T-helper 2 cell treated with Interferon-gamma antibody and Interleukin-4, amounts not matched to agents 5 μg/mL and 100 μg/mL, for 36 hours (primary cell): Measurements from ENCODE around the gene C2orf42.
"Not testable (repeated sequence)": the region's sequence is repeated elsewhere in the genome, so short reads cannot be mapped to it uniquely, and the experiment has no call there.

Experiments
- DNase-seq: peaks from one replicate; pipeline ENCODE4 v3.0.0; 2021; ENCODE audit warnings: low spot score
- H3K27ac Mint-ChIP-seq: one replicate; pipeline ENCODE4 v1.8.0; 2021; ENCODE audit warnings: mild to moderate bottlenecking, mixed read lengths
- H3K27me3 Mint-ChIP-seq: one replicate; pipeline ENCODE4 v1.8.0; 2021; ENCODE audit warnings: low read depth, mixed read lengths
- H3K36me3 Mint-ChIP-seq: one replicate; pipeline ENCODE4 v1.8.0; 2021; ENCODE audit warnings: low read depth, mixed read lengths
- H3K4me1 Mint-ChIP-seq: one replicate; pipeline ENCODE4 v1.8.0; 2021; ENCODE audit warnings: low read depth, mixed read lengths
- H3K4me3 Mint-ChIP-seq: one replicate; pipeline ENCODE4 v1.8.0; 2022; ENCODE audit warnings: mild to moderate bottlenecking, moderate library complexity, mixed read lengths
- H3K9me3 Mint-ChIP-seq: one replicate; pipeline ENCODE4 v1.8.0; 2021; ENCODE audit warnings: mixed read lengths

Gene C2orf42

GRCh38 chr2:70132244-70133126, 58.3 kb downstream of the C2orf42 start:
- peaks cover under 1% of the 10 kb centered on the region for H3K36me3 Mint-ChIP-seq
- H3K27me3 Mint-ChIP-seq, result no peaks in the 10 kb centered on the region
- H3K4me1 Mint-ChIP-seq, result peaks cover 63% of the 10 kb centered on the region
- peak overlapping the region; percentile 98 for H3K27ac Mint-ChIP-seq
- H3K4me3 Mint-ChIP-seq, result peak overlapping the region; percentile 88
- DNase-seq, result no peak
- peaks cover 2% of the 10 kb centered on the region for H3K9me3 Mint-ChIP-seq

GRCh38 chr2:70131344-70132143, 59.3 kb downstream of the C2orf42 start:
- H3K36me3 Mint-ChIP-seq, H3K27me3 Mint-ChIP-seq, H3K9me3 Mint-ChIP-seq, DNase-seq: not testable (repeated sequence)
- Mint-ChIP-seq H3K4me3 (peak overlapping the region; percentile 75), H3K4me1 (peaks cover 65% of the 10 kb centered on the region), H3K27ac (peak overlapping the region; percentile 89)

DNA sequence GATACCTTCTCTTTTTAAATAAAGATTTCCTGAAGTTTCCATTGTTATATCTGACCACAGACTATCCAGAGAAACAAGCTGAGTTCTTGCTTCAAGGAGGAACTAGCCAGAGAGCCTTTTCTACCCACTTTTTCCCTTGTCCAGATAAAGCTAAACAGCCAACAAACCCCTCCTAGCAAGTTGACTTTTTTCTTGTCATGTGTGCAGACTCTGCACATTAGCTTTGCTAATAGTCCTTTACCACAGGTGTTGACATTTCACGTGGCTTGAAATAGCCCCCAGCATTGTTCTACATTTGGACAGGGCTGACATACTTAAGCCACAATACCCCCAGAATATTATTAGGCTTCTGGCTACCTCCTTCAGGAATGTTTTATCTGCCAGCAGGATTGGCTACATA, 62.8 kb downstream of the C2orf42 start:
- no peak overlapping the region for H3K4me3 Mint-ChIP-seq
- no peaks in the 10 kb centered on the region for H3K27me3 Mint-ChIP-seq
- no peak for DNase-seq
- H3K4me1 Mint-ChIP-seq, result peaks cover 63% of the 10 kb centered on the region
- peak overlapping the region; percentile 38 for H3K27ac Mint-ChIP-seq
- no peaks in the 10 kb centered on the region for H3K36me3 Mint-ChIP-seq
- no peaks in the 10 kb centered on the region for H3K9me3 Mint-ChIP-seq

DNA sequence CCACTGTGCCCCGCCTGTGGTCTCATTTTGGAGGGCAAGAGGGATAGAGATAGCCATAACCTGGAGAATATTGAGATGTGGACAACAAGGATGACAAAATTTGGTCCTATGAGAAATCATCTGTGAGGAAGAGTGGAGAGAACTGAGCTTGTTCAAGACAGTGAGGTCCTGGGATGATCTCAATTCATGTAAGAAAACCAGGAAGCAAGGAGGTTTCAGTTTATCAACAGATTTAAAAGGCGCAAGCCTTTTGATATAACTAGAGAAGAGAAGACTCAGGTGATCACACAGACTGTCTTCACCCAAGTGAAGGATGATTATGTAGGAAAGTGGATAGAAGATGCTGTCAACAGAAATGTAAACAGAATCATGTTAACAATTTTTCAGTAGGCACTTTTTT, 64.4 kb downstream of the C2orf42 start:
- Mint-ChIP-seq H3K27me3 (no peaks in the 10 kb centered on the region), H3K36me3 (no peaks in the 10 kb centered on the region)

DNA sequence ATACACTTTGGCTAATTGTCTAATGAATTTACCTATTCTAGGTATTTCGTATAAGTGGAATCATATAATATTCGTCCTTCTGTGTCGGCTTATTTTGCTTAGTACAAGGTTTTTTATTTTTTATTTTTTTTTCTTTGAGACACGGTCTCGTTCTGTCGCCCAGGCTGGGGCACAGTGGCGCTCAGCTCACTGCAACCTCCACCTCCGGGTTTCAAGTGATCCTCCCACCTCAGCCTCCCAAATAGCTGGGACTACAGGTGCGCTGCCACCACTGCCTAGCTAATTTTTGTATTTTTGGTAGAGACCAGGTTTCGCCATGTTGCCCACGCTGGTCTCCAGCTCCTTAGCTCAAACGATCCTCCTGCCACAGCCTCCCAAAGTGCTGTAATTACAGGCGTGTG, 65.3 kb downstream of the C2orf42 start:
- Mint-ChIP-seq H3K27ac (peak overlapping the region; percentile 100), H3K27me3 (no peaks in the 10 kb centered on the region), H3K9me3 (no peaks in the 10 kb centered on the region), H3K4me3 (peak overlapping the region; percentile 88), H3K4me1 (peaks cover 62% of the 10 kb centered on the region), H3K36me3 (no peaks in the 10 kb centered on the region)
- no peak for DNase-seq

More for the DNA sequence above, 64.4 kb downstream of the C2orf42 start:
- H3K27ac Mint-ChIP-seq, result peak overlapping the region; percentile 100
- no peaks in the 10 kb centered on the region for H3K9me3 Mint-ChIP-seq
- DNase-seq, result no peak
- H3K4me3 Mint-ChIP-seq, result peak overlapping the region; percentile 88
- H3K4me1 Mint-ChIP-seq, result peaks cover 63% of the 10 kb centered on the region

DNA sequence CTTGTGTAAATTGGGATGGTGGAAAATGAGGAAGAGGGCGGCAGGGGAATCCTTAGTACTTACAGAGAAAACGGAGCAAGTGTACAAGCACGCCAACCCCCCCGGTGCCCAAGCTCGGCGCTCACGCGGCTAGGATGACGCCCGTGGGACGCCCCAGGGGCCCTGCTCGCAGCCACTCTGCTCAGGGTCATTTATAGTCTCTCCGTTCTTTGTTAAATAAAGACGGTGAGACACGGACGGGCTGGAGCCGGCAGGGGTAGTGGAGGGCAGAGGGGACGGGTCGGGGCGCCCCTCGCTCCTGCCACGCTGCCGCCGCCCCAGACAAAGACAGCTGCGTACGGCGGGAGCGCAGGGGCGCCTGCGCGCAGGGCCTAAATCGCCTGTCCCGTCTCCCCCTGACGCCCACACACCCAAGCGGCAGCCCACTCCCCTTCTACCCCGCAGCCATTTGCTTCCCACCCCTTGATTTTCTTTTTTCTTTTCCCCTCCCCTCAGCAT, 65.8 kb downstream of the C2orf42 start:
- DNase-seq, result peak; percentile 60
- Mint-ChIP-seq H3K36me3 (no peaks in the 10 kb centered on the region), H3K9me3 (no peaks in the 10 kb centered on the region), H3K4me3 (peak overlapping the region; percentile 88), H3K27ac (peak overlapping the region; percentile 100), H3K4me1 (peaks cover 60% of the 10 kb centered on the region), H3K27me3 (no peaks in the 10 kb centered on the region)

GRCh38 chr2:70123829-70124116, 67.0 kb downstream of the C2orf42 start:
- peak overlapping the region; percentile 100 for H3K27ac Mint-ChIP-seq
- no peaks in the 10 kb centered on the region for H3K27me3 Mint-ChIP-seq
- no peaks in the 10 kb centered on the region for H3K36me3 Mint-ChIP-seq
- H3K9me3 Mint-ChIP-seq, result no peaks in the 10 kb centered on the region
- no peak for DNase-seq
- peak overlapping the region; percentile 88 for H3K4me3 Mint-ChIP-seq
- H3K4me1 Mint-ChIP-seq, result peaks cover 61% of the 10 kb centered on the region

GRCh38 chr2:70123051-70123828, 67.6 kb downstream of the C2orf42 start:
- no peaks in the 10 kb centered on the region for H3K9me3 Mint-ChIP-seq
- peaks cover 60% of the 10 kb centered on the region for H3K4me1 Mint-ChIP-seq
- no peaks in the 10 kb centered on the region for H3K27me3 Mint-ChIP-seq
- DNase-seq, result no peak
- no peaks in the 10 kb centered on the region for H3K36me3 Mint-ChIP-seq
- H3K27ac Mint-ChIP-seq, result peak overlapping the region; percentile 100
- peak overlapping the region; percentile 88 for H3K4me3 Mint-ChIP-seq

DNA sequence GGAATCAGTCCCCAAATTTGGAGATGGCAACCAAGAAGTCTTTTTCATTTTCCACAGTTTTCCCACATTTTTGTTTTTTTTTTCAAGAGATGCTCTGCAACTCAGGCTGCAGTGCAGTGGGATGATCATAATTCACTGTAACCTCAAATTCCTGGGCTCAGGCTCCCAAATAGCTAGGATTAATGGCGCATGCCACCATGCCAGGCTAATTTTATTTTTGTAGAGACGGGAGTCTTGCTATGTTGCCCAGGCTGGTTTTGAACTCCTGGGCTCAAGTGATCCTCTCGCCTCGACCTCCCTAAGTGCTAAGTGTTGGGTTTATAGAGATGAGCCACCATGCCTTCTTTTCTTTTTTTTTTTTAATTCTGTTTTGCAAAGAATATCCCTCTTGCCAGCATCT, 68.3 kb downstream of the C2orf42 start:
- DNase-seq, result no peak
- Mint-ChIP-seq H3K36me3 (no peaks in the 10 kb centered on the region), H3K27ac (no peak overlapping the region), H3K4me1 (peaks cover 58% of the 10 kb centered on the region), H3K4me3 (no peak overlapping the region), H3K9me3 (no peaks in the 10 kb centered on the region), H3K27me3 (no peaks in the 10 kb centered on the region)

- Mint-ChIP-seq H3K9me3 (no peaks in the 10 kb centered on the region), H3K4me3 (no peak overlapping the region), H3K27ac (peak overlapping the region; percentile 47), H3K27me3 (no peaks in the 10 kb centered on the region), H3K36me3 (no peaks in the 10 kb centered on the region), H3K4me1 (peaks cover 57% of the 10 kb centered on the region)
- DNase-seq, result no peak
Measured at GRCh38 chr2:70121627-70122372, 69.0 kb downstream of the C2orf42 start.

DNA sequence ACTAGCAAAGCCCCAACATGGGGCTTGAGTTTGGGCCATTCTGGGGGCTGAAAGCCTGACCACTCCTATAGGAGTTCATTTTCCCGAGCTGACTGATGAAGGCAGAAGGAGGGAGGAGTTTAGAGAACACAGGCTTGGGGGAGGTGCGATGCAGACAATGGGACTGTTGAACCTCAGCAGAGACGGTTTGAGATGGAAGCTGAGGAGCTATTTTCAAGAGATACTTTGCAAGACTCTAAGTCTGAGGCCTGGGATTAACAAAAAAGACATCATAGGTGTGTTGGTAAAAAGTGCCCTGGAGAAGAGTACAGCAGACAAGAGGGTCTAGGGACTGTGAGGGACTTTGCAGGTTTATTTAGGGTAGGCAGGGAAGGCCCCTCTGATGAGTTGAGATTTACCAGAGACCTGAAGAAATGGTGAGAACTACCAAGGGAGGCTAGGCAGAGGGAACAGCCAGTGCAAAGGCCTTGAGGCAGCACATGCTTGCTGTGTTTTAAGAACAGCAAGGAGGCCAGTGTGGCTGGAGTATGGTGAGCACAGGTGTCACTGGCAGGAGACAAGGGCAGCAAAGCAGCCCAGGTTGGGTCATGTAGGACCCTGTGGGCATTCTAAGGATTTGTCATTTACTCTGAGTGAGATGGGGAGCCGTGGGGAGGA, 71.9 kb downstream of the C2orf42 start:
- Mint-ChIP-seq H3K4me3 (no peak overlapping the region), H3K27ac (peak overlapping the region; percentile 56), H3K9me3 (no peaks in the 10 kb centered on the region), H3K27me3 (no peaks in the 10 kb centered on the region), H3K4me1 (peaks cover 39% of the 10 kb centered on the region), H3K36me3 (no peaks in the 10 kb centered on the region)
- DNase-seq, result no peak

DNA sequence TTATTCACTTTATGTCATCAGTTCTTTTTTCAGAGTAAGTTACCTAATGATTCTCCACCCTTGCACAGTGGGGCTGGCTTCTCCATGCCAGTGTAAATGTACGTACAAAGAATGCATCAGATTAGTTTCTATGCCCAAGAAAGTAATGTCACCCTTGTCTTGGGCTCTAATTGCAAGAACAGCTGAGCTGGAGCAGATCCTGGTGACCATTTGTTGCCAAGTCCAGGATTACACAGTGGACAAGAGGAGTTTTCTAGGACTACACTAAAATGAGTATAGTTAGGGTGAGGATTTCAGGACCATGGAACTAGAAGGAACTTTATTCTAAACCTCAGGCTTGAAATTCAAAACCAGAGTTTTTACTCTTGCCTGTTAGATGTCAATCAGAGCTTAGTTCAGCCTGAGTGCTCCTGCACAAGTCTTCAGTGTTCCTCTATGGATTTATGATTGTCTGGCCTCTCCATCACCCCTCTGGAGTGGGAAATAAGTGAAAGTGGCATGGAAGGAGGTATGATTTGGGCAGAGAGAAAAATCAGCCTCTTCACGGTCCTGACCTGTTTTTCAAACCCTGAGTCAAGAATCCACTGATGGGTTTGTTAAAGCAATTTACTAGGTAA, 73.8 kb downstream of the C2orf42 start:
- Mint-ChIP-seq H3K36me3 (no peaks in the 10 kb centered on the region), H3K27ac (no peak overlapping the region), H3K4me1 (peaks cover 31% of the 10 kb centered on the region), H3K27me3 (no peaks in the 10 kb centered on the region), H3K4me3 (no peak overlapping the region), H3K9me3 (no peaks in the 10 kb centered on the region)
- DNase-seq, result no peak
